Measurements from ENCODE around the gene GLRA1. TPM values are rescaled to one million over a fixed set of nuclear protein-coding genes. Genes with fewer than 3 reads are reported as not detected.

The GLRA1 gene
- total RNA-seq, 1 experiment from 2014 or later = not detected

DNA sequence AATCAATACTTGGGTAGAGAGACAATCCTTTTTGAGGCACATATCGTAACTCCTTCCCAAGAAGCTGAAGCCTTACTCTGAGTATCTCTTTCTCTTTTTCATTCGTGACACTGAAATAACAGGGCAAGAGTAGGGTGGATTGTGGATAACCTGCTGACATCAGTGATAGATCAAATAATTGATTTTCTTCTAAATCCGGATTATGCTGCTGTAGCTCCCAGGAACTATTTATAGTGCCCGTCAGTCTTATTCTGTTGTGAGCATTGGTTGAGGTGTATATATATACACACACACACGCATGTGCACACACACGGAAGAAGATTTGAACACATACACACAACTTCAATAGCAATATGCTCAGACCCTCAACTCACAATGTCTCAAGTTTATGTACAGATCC, 43.2 kb upstream of the GLRA1 start (continued):
- TF ChIP-seq, protein P1, sequence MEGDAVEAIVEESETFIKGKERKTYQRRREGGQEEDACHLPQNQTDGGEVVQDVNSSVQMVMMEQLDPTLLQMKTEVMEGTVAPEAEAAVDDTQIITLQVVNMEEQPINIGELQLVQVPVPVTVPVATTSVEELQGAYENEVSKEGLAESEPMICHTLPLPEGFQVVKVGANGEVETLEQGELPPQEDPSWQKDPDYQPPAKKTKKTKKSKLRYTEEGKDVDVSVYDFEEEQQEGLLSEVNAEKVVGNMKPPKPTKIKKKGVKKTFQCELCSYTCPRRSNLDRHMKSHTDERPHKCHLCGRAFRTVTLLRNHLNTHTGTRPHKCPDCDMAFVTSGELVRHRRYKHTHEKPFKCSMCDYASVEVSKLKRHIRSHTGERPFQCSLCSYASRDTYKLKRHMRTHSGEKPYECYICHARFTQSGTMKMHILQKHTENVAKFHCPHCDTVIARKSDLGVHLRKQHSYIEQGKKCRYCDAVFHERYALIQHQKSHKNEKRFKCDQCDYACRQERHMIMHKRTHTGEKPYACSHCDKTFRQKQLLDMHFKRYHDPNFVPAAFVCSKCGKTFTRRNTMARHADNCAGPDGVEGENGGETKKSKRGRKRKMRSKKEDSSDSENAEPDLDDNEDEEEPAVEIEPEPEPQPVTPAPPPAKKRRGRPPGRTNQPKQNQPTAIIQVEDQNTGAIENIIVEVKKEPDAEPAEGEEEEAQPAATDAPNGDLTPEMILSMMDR (IDR thresholded peaks at IDR 0.05 in 2 of 3, conservative IDR thresholded peaks at IDR 0.05 in 1 of 3; ENCODE audit: borderline replicate concordance in 1 of 3, insufficient read depth in 1 of 3, low read depth in 2 of 3, low read length in 2 of 3) = no peak
- TF ChIP-seq YY1 (IDR thresholded peaks at IDR 0.05; ENCODE audit: extremely low read depth, insufficient replicate concordance, low read depth, low read length) = no peak
- TF ChIP-seq POLR2AphosphoS5 (IDR thresholded peaks at IDR 0.05; ENCODE audit: low read depth, low read length) = no peak
- no peak for TF ChIP-seq TCF7L2 (IDR thresholded peaks at IDR 0.05; ENCODE audit: borderline replicate concordance, extremely low read depth, insufficient read depth, insufficient read length)
- TF ChIP-seq JUND (IDR thresholded peaks at IDR 0.05) = no peak
- no peak for TF ChIP-seq EZH2 (IDR thresholded peaks at IDR 0.05)
- no peak for TF ChIP-seq CBX3 (IDR thresholded peaks at IDR 0.05; ENCODE audit: low read depth)
- no peak for TF ChIP-seq EGR1 (IDR thresholded peaks at IDR 0.05; ENCODE audit: low read depth)

DNA sequence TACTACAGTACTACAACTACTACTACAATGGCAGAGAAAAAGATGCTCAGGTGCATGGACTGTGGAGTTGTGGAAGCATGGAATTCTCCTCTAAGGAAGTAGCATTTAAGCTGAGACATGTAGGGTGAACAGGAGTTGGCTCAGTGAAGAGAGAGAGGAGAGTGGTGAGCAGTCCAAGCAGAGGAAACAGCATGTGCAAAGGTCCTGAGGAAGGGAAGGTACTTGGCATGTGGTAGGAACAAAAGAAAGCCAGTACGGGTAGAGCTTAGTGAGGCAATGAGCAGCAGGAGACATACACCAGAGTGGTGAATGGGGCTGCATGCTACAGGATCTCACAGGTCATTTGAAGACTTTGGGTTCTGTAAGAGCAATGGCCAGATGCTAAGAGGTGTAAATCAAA, 41.4 kb upstream of the GLRA1 start:
- POLR2A ChIA-PET = no interaction called here
- DNase-seq (ENCODE audit: low read depth, low spot score) (no peak), ATAC-seq (no peak)
- Histone ChIP-seq H3K27ac (ENCODE audit: low read depth, low read length) (no peak overlapping the region), H3K4me2 (ENCODE audit: low read length) (no peak overlapping the region), H3K27me3 (ENCODE audit: insufficient read depth, low read length) (peaks cover 44% of the 10 kb centered on the region), H3K4me1 (ENCODE audit: control insufficient read depth in 1 of 2, insufficient read depth in 2 of 2, low read length in 2 of 2) (no peaks in the 10 kb centered on the region), H3K9ac (ENCODE audit: low read length) (no peak overlapping the region), H3K4me3 (replicated peaks in 1 of 2; ENCODE audit: low read depth in 1 of 2, low read length in 2 of 2) (no peak overlapping the region), H4K20me1 (ENCODE audit: insufficient read depth) (no peaks in the 10 kb centered on the region), H3K79me2 (ENCODE audit: insufficient read depth, low read length) (no peaks in the 10 kb centered on the region), H3K36me3 (ENCODE audit: control insufficient read depth in 1 of 2, insufficient read depth in 2 of 2, low read length in 2 of 2) (no peaks in the 10 kb centered on the region), H3K9me3 (ENCODE audit: control insufficient read depth in 1 of 2, insufficient read depth in 1 of 2, low read depth in 1 of 2, low read length in 2 of 2) (no peaks in the 10 kb centered on the region), H2AFZ (ENCODE audit: low read depth, low read length, poor library complexity, severe bottlenecking) (no peak overlapping the region), H3K9me2 (ENCODE audit: insufficient read depth) (no peaks in the 10 kb centered on the region)
- BruUV-seq (replicated peaks) = no TSS peak
- intact Hi-C loops (cut with micrococcal nuclease) = no loop called here
- RAD21 ChIA-PET (ENCODE audit: low non-redundant PET in 1 of 2, low total read pairs in 2 of 2, uncharacterized antibody in 2 of 2, unreplicated experiment in 2 of 2) = no interaction called here
- TF ChIP-seq RAD21 (IDR thresholded peaks at IDR 0.05; ENCODE audit: low read depth) = no peak
- TF ChIP-seq TCF7L2 (IDR thresholded peaks at IDR 0.05; ENCODE audit: borderline replicate concordance, extremely low read depth, insufficient read depth, insufficient read length) = no peak
- CTCF ChIA-PET = no interaction called here
